ENCODE data around the gene UBE2U.

- TF ChIP-seq, protein P1, sequence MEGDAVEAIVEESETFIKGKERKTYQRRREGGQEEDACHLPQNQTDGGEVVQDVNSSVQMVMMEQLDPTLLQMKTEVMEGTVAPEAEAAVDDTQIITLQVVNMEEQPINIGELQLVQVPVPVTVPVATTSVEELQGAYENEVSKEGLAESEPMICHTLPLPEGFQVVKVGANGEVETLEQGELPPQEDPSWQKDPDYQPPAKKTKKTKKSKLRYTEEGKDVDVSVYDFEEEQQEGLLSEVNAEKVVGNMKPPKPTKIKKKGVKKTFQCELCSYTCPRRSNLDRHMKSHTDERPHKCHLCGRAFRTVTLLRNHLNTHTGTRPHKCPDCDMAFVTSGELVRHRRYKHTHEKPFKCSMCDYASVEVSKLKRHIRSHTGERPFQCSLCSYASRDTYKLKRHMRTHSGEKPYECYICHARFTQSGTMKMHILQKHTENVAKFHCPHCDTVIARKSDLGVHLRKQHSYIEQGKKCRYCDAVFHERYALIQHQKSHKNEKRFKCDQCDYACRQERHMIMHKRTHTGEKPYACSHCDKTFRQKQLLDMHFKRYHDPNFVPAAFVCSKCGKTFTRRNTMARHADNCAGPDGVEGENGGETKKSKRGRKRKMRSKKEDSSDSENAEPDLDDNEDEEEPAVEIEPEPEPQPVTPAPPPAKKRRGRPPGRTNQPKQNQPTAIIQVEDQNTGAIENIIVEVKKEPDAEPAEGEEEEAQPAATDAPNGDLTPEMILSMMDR (IDR thresholded peaks at IDR 0.05), result no peak
- no peak for TF ChIP-seq POLR2A (IDR thresholded peaks at IDR 0.05)
Observed at GRCh38 chr1:64175639-64176038, 27.8 kb upstream of the UBE2U start.
